ENCODE measurements around the gene ATOH8. TPM values are rescaled to one million over a fixed set of nuclear protein-coding genes. Genes with fewer than 3 reads are reported as not detected.

ATOH8 gene
- polyA plus RNA-seq, 1 of the 3 experiments (the other 2 are of a cell fraction), result 5.6 TPM

DNA sequence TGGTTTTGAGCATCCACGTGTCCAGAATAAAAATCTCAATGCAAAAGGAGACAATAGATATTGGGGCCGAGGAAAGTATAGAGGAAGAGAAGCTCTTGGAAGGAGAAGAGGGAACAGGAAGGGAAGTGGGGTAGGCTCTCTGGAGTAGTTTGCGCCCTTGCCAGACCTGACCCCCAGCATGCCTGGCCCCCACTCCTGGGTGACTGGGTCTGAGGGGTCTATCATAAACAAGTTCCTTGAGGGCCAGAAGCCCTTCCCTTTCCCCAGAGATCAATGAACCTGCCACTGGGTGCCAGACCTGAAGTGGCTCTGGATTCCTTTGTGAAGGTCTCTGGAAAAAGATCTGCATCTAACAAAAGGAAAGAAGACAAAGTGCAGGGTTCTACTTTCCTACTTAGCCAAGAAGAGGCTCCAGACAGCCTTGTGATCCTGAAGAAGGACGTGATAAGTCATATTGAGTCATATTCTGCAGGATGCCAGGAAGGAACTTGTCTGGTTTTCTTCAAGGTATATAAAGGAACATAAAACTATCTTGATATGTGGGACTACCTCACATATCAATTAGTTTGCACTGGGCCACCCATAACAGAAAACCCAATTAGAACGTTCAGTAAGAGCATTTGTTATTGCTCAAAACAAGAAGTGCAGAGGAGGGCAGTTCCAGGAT, 18.7 kb upstream of the ATOH8 start (continued):
- TF ChIP-seq, protein P1, sequence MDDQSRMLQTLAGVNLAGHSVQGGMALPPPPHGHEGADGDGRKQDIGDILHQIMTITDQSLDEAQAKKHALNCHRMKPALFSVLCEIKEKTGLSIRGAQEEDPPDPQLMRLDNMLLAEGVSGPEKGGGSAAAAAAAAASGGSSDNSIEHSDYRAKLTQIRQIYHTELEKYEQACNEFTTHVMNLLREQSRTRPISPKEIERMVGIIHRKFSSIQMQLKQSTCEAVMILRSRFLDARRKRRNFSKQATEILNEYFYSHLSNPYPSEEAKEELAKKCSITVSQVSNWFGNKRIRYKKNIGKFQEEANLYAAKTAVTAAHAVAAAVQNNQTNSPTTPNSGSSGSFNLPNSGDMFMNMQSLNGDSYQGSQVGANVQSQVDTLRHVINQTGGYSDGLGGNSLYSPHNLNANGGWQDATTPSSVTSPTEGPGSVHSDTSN (IDR thresholded peaks at IDR 0.05), result peak; percentile 79
- TF ChIP-seq FOXM1 (IDR thresholded peaks at IDR 0.05; ENCODE audit: low read depth) (no peak), MXI1 (IDR thresholded peaks at IDR 0.05; ENCODE audit: low read depth, low read length) (no peak), JUND (IDR thresholded peaks at IDR 0.05) (peak; percentile 61; the same call in 1 of the 2 replicates), TEAD4 (IDR thresholded peaks at IDR 0.05; ENCODE audit: borderline replicate concordance, insufficient read depth) (no peak), RXRA (IDR thresholded peaks at IDR 0.05; ENCODE audit: borderline replicate concordance, low read depth) (no peak), RAD21 (IDR thresholded peaks at IDR 0.05; ENCODE audit: low read length) (no peak), TCF12 (IDR thresholded peaks at IDR 0.05) (peak; percentile 96), FOXJ3 (CRISPR knock-in tag; IDR thresholded peaks at IDR 0.05) (no peak), EZH2phosphoT487 (IDR thresholded peaks at IDR 0.05; ENCODE audit: borderline replicate concordance, low read depth) (no peak), NFIC (IDR thresholded peaks at IDR 0.05; ENCODE audit: borderline replicate concordance) (peak; percentile 77), GATA2 (CRISPR knock-in tag; IDR thresholded peaks at IDR 0.05) (no peak), SMC3 (IDR thresholded peaks at IDR 0.05; ENCODE audit: low read depth, low read length) (no peak), YY1 (IDR thresholded peaks at IDR 0.05; ENCODE audit: low read depth) (no peak), FOSL2 (IDR thresholded peaks at IDR 0.05; ENCODE audit: borderline replicate concordance, low read depth) (peak; percentile 66; the same call in 1 of the 2 replicates), POLR2AphosphoS5 (IDR thresholded peaks at IDR 0.05; ENCODE audit: low read depth, low read length) (peak; percentile 45; the same call in 1 of the 2 replicates)
- TF ChIP-seq, protein P2, sequence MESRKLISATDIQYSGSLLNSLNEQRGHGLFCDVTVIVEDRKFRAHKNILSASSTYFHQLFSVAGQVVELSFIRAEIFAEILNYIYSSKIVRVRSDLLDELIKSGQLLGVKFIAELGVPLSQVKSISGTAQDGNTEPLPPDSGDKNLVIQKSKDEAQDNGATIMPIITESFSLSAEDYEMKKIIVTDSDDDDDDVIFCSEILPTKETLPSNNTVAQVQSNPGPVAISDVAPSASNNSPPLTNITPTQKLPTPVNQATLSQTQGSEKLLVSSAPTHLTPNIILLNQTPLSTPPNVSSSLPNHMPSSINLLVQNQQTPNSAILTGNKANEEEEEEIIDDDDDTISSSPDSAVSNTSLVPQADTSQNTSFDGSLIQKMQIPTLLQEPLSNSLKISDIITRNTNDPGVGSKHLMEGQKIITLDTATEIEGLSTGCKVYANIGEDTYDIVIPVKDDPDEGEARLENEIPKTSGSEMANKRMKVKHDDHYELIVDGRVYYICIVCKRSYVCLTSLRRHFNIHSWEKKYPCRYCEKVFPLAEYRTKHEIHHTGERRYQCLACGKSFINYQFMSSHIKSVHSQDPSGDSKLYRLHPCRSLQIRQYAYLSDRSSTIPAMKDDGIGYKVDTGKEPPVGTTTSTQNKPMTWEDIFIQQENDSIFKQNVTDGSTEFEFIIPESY (IDR thresholded peaks at IDR 0.05; ENCODE audit: borderline replicate concordance, low read depth), result no peak
- TF ChIP-seq, protein P3, sequence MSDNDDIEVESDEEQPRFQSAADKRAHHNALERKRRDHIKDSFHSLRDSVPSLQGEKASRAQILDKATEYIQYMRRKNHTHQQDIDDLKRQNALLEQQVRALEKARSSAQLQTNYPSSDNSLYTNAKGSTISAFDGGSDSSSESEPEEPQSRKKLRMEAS (IDR thresholded peaks at IDR 0.05; ENCODE audit: low read depth), result 0 out of 2 replicates have a peak, but pooled peaks have one; percentile 14

DNA sequence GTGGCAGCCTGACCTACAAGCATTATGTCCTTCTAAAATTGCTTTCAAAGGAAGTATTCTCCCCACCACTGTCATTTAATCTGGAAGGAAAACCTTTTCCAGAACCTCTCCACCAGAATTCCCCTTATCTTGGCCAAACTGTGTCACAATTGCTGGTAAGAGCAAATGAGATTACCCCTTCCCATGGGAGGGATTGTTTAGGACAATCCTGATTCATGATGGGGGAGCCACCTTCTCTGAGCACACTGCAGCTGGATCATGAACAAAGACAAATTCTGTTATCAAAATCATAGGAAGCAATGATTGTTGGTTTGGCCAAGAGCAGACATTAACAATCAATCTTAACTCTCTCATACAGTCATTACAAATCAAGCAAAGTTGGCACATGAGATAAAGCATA, 18.1 kb upstream of the ATOH8 start:
- H3K4me2 ChIP-seq, result no peak overlapping the region
- no peak for DNase-seq
- H3K9me3 ChIP-seq, result no peaks in the 10 kb centered on the region
- no peaks in the 10 kb centered on the region for H3K9me2 ChIP-seq
- H3K36me3 ChIP-seq (replicated peaks in 1 of 2; ENCODE audit: control insufficient read depth in 1 of 2, insufficient read depth in 2 of 2, low read length in 1 of 2), result no peaks in the 10 kb centered on the region
- no peaks in the 10 kb centered on the region for H3K79me2 ChIP-seq (ENCODE audit: insufficient read depth)
- no peak overlapping the region for H2AFZ ChIP-seq (ENCODE audit: low read depth)
- H4K20me1 ChIP-seq (ENCODE audit: insufficient read depth), result no peaks in the 10 kb centered on the region
- peaks cover 24% of the 10 kb centered on the region for H3F3A ChIP-seq (replicated peaks; ENCODE audit: insufficient read depth)
- POLR2A ChIA-PET, result no interaction called here
- H3K9ac ChIP-seq, result no peak overlapping the region
- peak overlapping the region; percentile 39 to 69; a peak in 3 of 4 replicates for H3K27ac ChIP-seq (ENCODE audit: low read depth in 2 of 2, low read length in 1 of 2)
- CTCF ChIA-PET, result interaction anchor here (0.5 to 34.7 kb wide), 7 partner anchors 15 to 104 kb away, joined by 3 to 626 read pairs (median 4); no protein-coding TSS in a partner anchor
- no peaks in the 10 kb centered on the region for H3K27me3 ChIP-seq (ENCODE audit: insufficient read depth)
- peaks cover 15 to 17% of the 10 kb centered on the region in 2 experiments; a peak in 3 of 4 replicates for H3K4me1 ChIP-seq (ENCODE audit: control insufficient read depth in 1 of 2, insufficient read depth in 2 of 2, low read depth in 1 of 2, low read length in 1 of 2)
- no peak overlapping the region for H3K4me3 ChIP-seq (ENCODE audit: low read depth in 2 of 2, low read length in 1 of 2)
- no peak for TF ChIP-seq RCOR1 (IDR thresholded peaks at IDR 0.05; ENCODE audit: low read length)
- TF ChIP-seq GATA2 (CRISPR knock-in tag; IDR thresholded peaks at IDR 0.05), result no peak
- no peak for TF ChIP-seq TEAD4 (IDR thresholded peaks at IDR 0.05; ENCODE audit: borderline replicate concordance, insufficient read depth)
- TF ChIP-seq POLR2AphosphoS5 (IDR thresholded peaks at IDR 0.05; ENCODE audit: low read depth, low read length), result no peak
- no peak for TF ChIP-seq EZH2phosphoT487 (IDR thresholded peaks at IDR 0.05; ENCODE audit: borderline replicate concordance, low read depth)
- TF ChIP-seq, protein P4, sequence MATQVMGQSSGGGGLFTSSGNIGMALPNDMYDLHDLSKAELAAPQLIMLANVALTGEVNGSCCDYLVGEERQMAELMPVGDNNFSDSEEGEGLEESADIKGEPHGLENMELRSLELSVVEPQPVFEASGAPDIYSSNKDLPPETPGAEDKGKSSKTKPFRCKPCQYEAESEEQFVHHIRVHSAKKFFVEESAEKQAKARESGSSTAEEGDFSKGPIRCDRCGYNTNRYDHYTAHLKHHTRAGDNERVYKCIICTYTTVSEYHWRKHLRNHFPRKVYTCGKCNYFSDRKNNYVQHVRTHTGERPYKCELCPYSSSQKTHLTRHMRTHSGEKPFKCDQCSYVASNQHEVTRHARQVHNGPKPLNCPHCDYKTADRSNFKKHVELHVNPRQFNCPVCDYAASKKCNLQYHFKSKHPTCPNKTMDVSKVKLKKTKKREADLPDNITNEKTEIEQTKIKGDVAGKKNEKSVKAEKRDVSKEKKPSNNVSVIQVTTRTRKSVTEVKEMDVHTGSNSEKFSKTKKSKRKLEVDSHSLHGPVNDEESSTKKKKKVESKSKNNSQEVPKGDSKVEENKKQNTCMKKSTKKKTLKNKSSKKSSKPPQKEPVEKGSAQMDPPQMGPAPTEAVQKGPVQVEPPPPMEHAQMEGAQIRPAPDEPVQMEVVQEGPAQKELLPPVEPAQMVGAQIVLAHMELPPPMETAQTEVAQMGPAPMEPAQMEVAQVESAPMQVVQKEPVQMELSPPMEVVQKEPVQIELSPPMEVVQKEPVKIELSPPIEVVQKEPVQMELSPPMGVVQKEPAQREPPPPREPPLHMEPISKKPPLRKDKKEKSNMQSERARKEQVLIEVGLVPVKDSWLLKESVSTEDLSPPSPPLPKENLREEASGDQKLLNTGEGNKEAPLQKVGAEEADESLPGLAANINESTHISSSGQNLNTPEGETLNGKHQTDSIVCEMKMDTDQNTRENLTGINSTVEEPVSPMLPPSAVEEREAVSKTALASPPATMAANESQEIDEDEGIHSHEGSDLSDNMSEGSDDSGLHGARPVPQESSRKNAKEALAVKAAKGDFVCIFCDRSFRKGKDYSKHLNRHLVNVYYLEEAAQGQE (IDR thresholded peaks at IDR 0.05; ENCODE audit: low read depth, low read length), result no peak
- no peak for TF ChIP-seq MEF2A (IDR thresholded peaks at IDR 0.05; ENCODE audit: borderline replicate concordance, low read depth)
- TF ChIP-seq, protein P2 (IDR thresholded peaks at IDR 0.05; ENCODE audit: borderline replicate concordance, low read depth), result no peak
- no peak for TF ChIP-seq ELF1 (IDR thresholded peaks at IDR 0.05)
- TF ChIP-seq NFIC (IDR thresholded peaks at IDR 0.05; ENCODE audit: borderline replicate concordance), result no peak
- no peak for TF ChIP-seq GABPA (IDR thresholded peaks at IDR 0.05; ENCODE audit: low read depth)

Measured in SK-N-SH (cell line).